ENCODE results near the gene NCKAP5.

DNA sequence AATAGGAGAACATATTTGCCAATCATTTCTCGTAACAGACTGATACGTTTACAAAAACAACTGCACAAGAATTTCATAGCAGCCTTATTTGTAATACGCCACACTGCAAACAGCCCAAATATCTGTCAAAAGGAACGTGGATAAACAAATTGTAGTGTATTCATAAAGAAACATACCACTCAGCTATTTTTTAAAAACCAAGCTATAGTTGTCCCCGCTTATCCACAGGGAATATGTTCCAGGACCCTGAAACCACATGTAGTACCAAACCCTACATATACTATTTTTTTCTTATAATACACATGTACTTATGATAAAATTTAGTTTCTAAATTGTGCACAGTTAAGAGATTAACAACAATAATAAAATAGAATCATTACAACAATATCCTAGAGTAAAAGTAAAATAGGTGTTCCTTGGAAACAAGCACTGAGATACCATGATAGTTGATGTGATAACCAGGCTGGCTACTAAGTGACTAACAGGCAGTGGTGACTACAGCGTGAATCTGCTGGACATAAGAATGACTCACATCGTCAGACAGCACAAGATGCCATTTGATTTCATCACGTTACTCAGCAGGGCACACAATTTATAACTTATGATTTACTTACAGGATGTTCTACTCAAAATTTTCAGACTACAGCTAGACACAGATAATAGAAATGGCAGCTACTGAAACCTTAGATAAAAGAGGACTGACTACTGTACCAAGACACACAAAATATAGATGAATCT, 367.4 kb downstream of the NCKAP5 start:
- TF ChIP-seq CTCF (IDR thresholded peaks at IDR 0.05 in 8 of 11, conservative IDR thresholded peaks at IDR 0.05 in 3 of 11) (no peak), POLR2A (IDR thresholded peaks at IDR 0.05) (no peak), POLR2AphosphoS5 (IDR thresholded peaks at IDR 0.05) (no peak)

Data from spleen (tissue), 7 donors.